Tibial nerve (tissue), 4 donors: ENCODE results near the gene SLC6A13. TPM values are rescaled to one million over a fixed set of nuclear protein-coding genes. Genes with fewer than 3 reads are reported as not detected.

Source experiments
- DNase-seq, 2 donors: peaks; one replicate each; pipeline ENCODE4 v3.0.0-alpha.2; 2019; ENCODE audit warnings: low spot score in 2 of 2
- H3K27ac ChIP-seq, 4 donors: fragments of 200-600 bp; sonication (generic) in 3 of 4; one replicate each; pipeline ENCODE4 v1.5.1; 2017 to 2019; ENCODE audit warnings: mild to moderate bottlenecking in 1 of 4
- H3K27me3 ChIP-seq, 2 donors: fragments of 200-600 bp; sonication (generic) in 1 of 2; one replicate each; pipeline versions ENCODE4 v1.5.1 to v1.6.0; 2017 to 2019
- H3K36me3 ChIP-seq, 3 donors: fragments of 200-600 bp; sonication (generic); one replicate each; pipeline ENCODE4 v1.5.1; 2018 to 2019
- H3K4me1 ChIP-seq, 4 donors: fragments of 200-600 bp; sonication (generic) in 3 of 4; one replicate each; pipeline ENCODE4 v1.5.1; 2017 to 2019
- H3K4me3 ChIP-seq, 4 donors: fragments of 200-600 bp; sonication (generic) in 3 of 4; one replicate each; pipeline ENCODE4 v1.5.1; 2017 to 2019; ENCODE audit warnings: mild to moderate bottlenecking in 1 of 4, moderate library complexity in 1 of 4
- H3K9me3 ChIP-seq, 4 donors: fragments of 200-600 bp; sonication (generic) in 3 of 4; one replicate each; pipeline ENCODE4 v1.5.1; 2017 to 2019
- EP300 ChIP-seq, 2 donors: sonication (generic); formaldehyde crosslinking; IDR thresholded peaks; one replicate each; pipeline ENCODE4 v1.6.1; 2017; ENCODE audit warnings: antibody characterized with exemption in 2 of 2, mild to moderate bottlenecking in 1 of 2
- POLR2A ChIP-seq, 2 donors: fragments of 450-650 bp; IDR thresholded peaks; one replicate each; pipeline ENCODE4 v1.6.1; 2017; ENCODE audit warnings: antibody characterized with exemption in 2 of 2, mild to moderate bottlenecking in 2 of 2, moderate library complexity in 2 of 2
- WGBS, 2 donors: methylation state at CpG; one replicate each; pipeline ENCODE4 v1.1.5; 2018; 5-methylcytosine and 5-hydroxymethylcytosine counted together
- total RNA-seq, 4 donors: library from RNA; depleted of rRNA; stranded (reverse); fragments of >200 nt; gene quantifications; one replicate each; pipeline ENCODE4 v1.1.0, GENCODE V29; 2016
- TF ChIP-seq, protein P1 (sequence below), 5 experiments: fragments of 200-600 bp in 3 of 5; fragments of 450-650 bp in 2 of 5; sonication (generic) in 3 of 5; IDR thresholded peaks; one replicate each; pipeline ENCODE4 v1.5.1; 2016 to 2019; ENCODE audit warnings: antibody characterized with exemption in 5 of 5, mild to moderate bottlenecking in 3 of 5, moderate library complexity in 2 of 5

SLC6A13 gene
- total RNA-seq, 4 donors from 2014 or later = 0.21 to 1.5 TPM; not detected in 2

GRCh38 chr12:180445-180844 is 82.2 kb downstream of the SLC6A13 start:
- 45 to 49% methylated on average over 7 to 8 of the region's 8 CpGs for WGBS, 2 donors
- no peak for TF ChIP-seq POLR2A (IDR thresholded peaks at IDR 0.05)
- TF ChIP-seq, protein P1, sequence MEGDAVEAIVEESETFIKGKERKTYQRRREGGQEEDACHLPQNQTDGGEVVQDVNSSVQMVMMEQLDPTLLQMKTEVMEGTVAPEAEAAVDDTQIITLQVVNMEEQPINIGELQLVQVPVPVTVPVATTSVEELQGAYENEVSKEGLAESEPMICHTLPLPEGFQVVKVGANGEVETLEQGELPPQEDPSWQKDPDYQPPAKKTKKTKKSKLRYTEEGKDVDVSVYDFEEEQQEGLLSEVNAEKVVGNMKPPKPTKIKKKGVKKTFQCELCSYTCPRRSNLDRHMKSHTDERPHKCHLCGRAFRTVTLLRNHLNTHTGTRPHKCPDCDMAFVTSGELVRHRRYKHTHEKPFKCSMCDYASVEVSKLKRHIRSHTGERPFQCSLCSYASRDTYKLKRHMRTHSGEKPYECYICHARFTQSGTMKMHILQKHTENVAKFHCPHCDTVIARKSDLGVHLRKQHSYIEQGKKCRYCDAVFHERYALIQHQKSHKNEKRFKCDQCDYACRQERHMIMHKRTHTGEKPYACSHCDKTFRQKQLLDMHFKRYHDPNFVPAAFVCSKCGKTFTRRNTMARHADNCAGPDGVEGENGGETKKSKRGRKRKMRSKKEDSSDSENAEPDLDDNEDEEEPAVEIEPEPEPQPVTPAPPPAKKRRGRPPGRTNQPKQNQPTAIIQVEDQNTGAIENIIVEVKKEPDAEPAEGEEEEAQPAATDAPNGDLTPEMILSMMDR (IDR thresholded peaks at IDR 0.05) = no peak
- no peak for TF ChIP-seq EP300 (IDR thresholded peaks at IDR 0.05)
- no peaks in the 10 kb centered on the region for H3K9me3 ChIP-seq

DNA sequence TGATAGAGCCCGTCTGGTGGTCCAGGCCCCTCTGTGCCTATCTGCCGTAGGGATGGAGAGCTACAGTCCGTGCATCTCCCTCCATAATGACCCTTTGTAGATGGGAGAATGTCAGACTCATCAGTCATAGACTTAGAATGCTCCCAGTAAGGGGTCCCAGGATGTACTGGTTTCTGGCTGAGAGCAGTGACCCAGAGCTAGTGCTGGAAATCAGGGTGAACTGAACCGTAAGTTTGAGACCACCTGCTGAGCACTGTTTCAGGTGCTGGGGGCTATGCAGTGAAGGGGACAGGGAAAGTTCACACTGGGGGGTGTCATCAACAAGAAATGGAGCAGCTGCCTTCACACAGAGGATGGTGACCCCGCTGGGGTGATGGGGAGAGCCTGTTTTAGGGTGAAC is 82.8 kb downstream of the SLC6A13 start:
- Histone ChIP-seq H3K36me3 (no peaks in the 10 kb centered on the region), H3K4me3 (no peak overlapping the region), H3K27me3 (no peaks in the 10 kb centered on the region), H3K4me1 (peaks cover 0 to 25% (median 0%) of the 10 kb centered on the region in 4 donors), H3K9me3 (no peaks in the 10 kb centered on the region), H3K27ac (peak overlapping the region in 2 of 4 donors; percentile 1 to 43)
- TF ChIP-seq, protein P1 (IDR thresholded peaks at IDR 0.05) = no peak
- TF ChIP-seq POLR2A (IDR thresholded peaks at IDR 0.05) (no peak), EP300 (IDR thresholded peaks at IDR 0.05) (no peak)
- no peak for DNase-seq
- 72 to 83% methylated on average over 5 of the region's 5 CpGs for WGBS, 2 donors

More at GRCh38 chr12:180445-180844, 82.2 kb downstream of the SLC6A13 start:
- Histone ChIP-seq H3K4me1 (peaks cover 0 to 25% (median 0%) of the 10 kb centered on the region in 4 donors), H3K4me3 (no peak overlapping the region), H3K27ac (peak overlapping the region in 1 of 4 donors; percentile 1), H3K27me3 (no peaks in the 10 kb centered on the region), H3K36me3 (no peaks in the 10 kb centered on the region)
- DNase-seq = peak; percentile 23 to 34

- H3K4me1 ChIP-seq = peaks cover 0 to 27% (median 0%) of the 10 kb centered on the region in 4 donors
- H3K27me3 ChIP-seq = no peaks in the 10 kb centered on the region
- H3K9me3 ChIP-seq = no peaks in the 10 kb centered on the region
- H3K27ac ChIP-seq = peak overlapping the region in 1 of 4 donors; percentile 43
- WGBS, 2 donors = 60 to 77% methylated on average over 10 to 11 of the region's 11 CpGs
- H3K4me3 ChIP-seq = no peak overlapping the region
- DNase-seq = no peak
- no peaks in the 10 kb centered on the region for H3K36me3 ChIP-seq
- TF ChIP-seq, protein P1 (IDR thresholded peaks at IDR 0.05) = no peak
- TF ChIP-seq POLR2A (IDR thresholded peaks at IDR 0.05) (no peak), EP300 (IDR thresholded peaks at IDR 0.05) (no peak)
These were observed 83.3 kb downstream of the SLC6A13 start for GRCh38 chr12:179131-179884.

GRCh38 chr12:178829-179109 is 83.9 kb downstream of the SLC6A13 start:
- H3K9me3 ChIP-seq = no peaks in the 10 kb centered on the region
- no peak overlapping the region for H3K4me3 ChIP-seq
- H3K27me3 ChIP-seq = no peaks in the 10 kb centered on the region
- H3K36me3 ChIP-seq = no peaks in the 10 kb centered on the region
- no peak for DNase-seq
- no peak overlapping the region for H3K27ac ChIP-seq
- 67 to 71% methylated on average over 3 of the region's 3 CpGs for WGBS, 2 donors
- peaks cover 0 to 29% (median 0%) of the 10 kb centered on the region in 4 donors for H3K4me1 ChIP-seq
- TF ChIP-seq EP300 (IDR thresholded peaks at IDR 0.05) = no peak
- TF ChIP-seq, protein P1 (IDR thresholded peaks at IDR 0.05) = no peak
- TF ChIP-seq POLR2A (IDR thresholded peaks at IDR 0.05) = no peak

- WGBS, 2 donors = 86 to 89% methylated on average over 17 to 20 of the region's 20 CpGs
- no peak for DNase-seq
- no peaks in the 10 kb centered on the region for H3K27me3 ChIP-seq
- H3K4me3 ChIP-seq = no peak overlapping the region
- no peak overlapping the region for H3K27ac ChIP-seq
- H3K4me1 ChIP-seq = peaks cover 0 to 29% (median 0%) of the 10 kb centered on the region in 4 donors
- no peaks in the 10 kb centered on the region for H3K36me3 ChIP-seq
- TF ChIP-seq, protein P1 (IDR thresholded peaks at IDR 0.05) = no peak
- TF ChIP-seq POLR2A (IDR thresholded peaks at IDR 0.05) = no peak
- no peak for TF ChIP-seq EP300 (IDR thresholded peaks at IDR 0.05)
- H3K9me3 ChIP-seq = no peaks in the 10 kb centered on the region
These were observed 84.4 kb downstream of the SLC6A13 start for GRCh38 chr12:177980-178828.
